SK-N-SH (cell line): Measurements from ENCODE around the gene PRC1. TPM values are rescaled to one million over a fixed set of nuclear protein-coding genes. Genes with fewer than 3 reads are reported as not detected.

Source experiments
- CTCF ChIA-PET: fragments of 300-600, 350-600 bp; formaldehyde crosslinking; extraction: SDS; loops from one replicate; lab custom pipeline; 2021; lab: Yijun Ruan, JAX
- POLR2A ChIA-PET: fragments of 350-600 bp; sonication (Branson Sonifier 250); formaldehyde crosslinking; extraction: SDS; loops from one replicate; lab custom pipeline; 2020; ENCODE audit warnings: antibody characterized with exemption, inconsistent platforms; lab: Yijun Ruan, JAX
- DNase-seq: peaks from one replicate; pipeline ENCODE4 v3.0.0; 2012
- H2AFZ ChIP-seq: fragments of 200-600 bp; sonication (generic); 2 replicates; pipeline ENCODE4 v1.8.1; 2016; ENCODE audit warnings: antibody characterized with exemption, mild to moderate bottlenecking, low read depth
- H3F3A ChIP-seq: fragments of 200-600 bp; sonication (generic); replicated peaks from 2 replicates; pipeline ENCODE3; 2016; ENCODE audit warnings: antibody characterized with exemption, mild to moderate bottlenecking; ENCODE audit not compliant: insufficient read depth
- H3K27ac ChIP-seq, 2 experiments: fragments of 200-500 bp in 1 of 2; fragments of 200-600 bp in 1 of 2; sonication (Bioruptor generic) in 1 of 2; sonication (generic), shearing (Covaris generic) in 1 of 2; 2 replicates each; pipeline versions ENCODE4 v1.5.1 to v1.6.1; 2014 to 2016; ENCODE audit warnings: low read depth in 2 of 2, inconsistent platforms in 1 of 2, low read length in 1 of 2, mild to moderate bottlenecking in 1 of 2, mixed read lengths in 1 of 2
- H3K27me3 ChIP-seq: fragments of 200-600 bp; sonication (generic), shearing (Covaris generic); 2 replicates; pipeline ENCODE4 v1.6.1; 2016; ENCODE audit warnings: mixed run types; ENCODE audit not compliant: insufficient read depth
- H3K36me3 ChIP-seq, 2 experiments: fragments of 200-500 bp in 1 of 2; fragments of 200-600 bp in 1 of 2; sonication (Bioruptor generic) in 1 of 2; sonication (generic) in 1 of 2; replicated peaks in 1 of 2; 2 replicates each; pipeline versions ENCODE3 to v1.5.1; 2014 to 2016; ENCODE audit warnings: low read length in 1 of 2, mild to moderate bottlenecking in 1 of 2; ENCODE audit not compliant: insufficient read depth in 2 of 2, control insufficient read depth in 1 of 2
- H3K4me1 ChIP-seq, 2 experiments: fragments of 200-500 bp in 1 of 2; fragments of 200-600 bp in 1 of 2; sonication (Bioruptor generic) in 1 of 2; sonication (generic), shearing (Covaris generic) in 1 of 2; 2 replicates each; pipeline versions ENCODE4 v1.5.1 to v1.6.1; 2014 to 2016; ENCODE audit warnings: low read depth in 1 of 2, low read length in 1 of 2, mixed run types in 1 of 2; ENCODE audit not compliant: insufficient read depth in 2 of 2, control insufficient read depth in 1 of 2
- H3K4me2 ChIP-seq: fragments of 200-600 bp; sonication (generic), shearing (Covaris generic); 2 replicates; pipeline ENCODE4 v1.6.1; 2017; ENCODE audit warnings: mixed run types
- H3K4me3 ChIP-seq, 2 experiments: fragments of 200-500 bp in 1 of 2; fragments of 200-600 bp in 1 of 2; sonication (Bioruptor generic) in 1 of 2; sonication (generic), shearing (Covaris generic) in 1 of 2; 2 replicates each; pipeline versions ENCODE4 v1.5.1 to v1.8.1; 2014 to 2016; ENCODE audit warnings: low read depth in 2 of 2, inconsistent platforms in 1 of 2, low read length in 1 of 2, mild to moderate bottlenecking in 1 of 2, mixed read lengths in 1 of 2, moderate library complexity in 1 of 2
- H3K79me2 ChIP-seq: fragments of 200-600 bp; sonication (generic); 2 replicates; pipeline ENCODE4 v1.8.1; 2017; ENCODE audit warnings: mild to moderate bottlenecking; ENCODE audit not compliant: insufficient read depth
- H3K9ac ChIP-seq: fragments of 200-600 bp; sonication (generic); 2 replicates; pipeline ENCODE4 v1.6.1; 2017; ENCODE audit warnings: mixed run types
- H3K9me2 ChIP-seq: fragments of 200-600 bp; sonication (generic); 2 replicates; pipeline ENCODE4 v1.6.1; 2017; ENCODE audit warnings: mixed run types
- H3K9me3 ChIP-seq: fragments of 200-600 bp; sonication (generic); 2 replicates; pipeline ENCODE4 v1.6.1; 2017; ENCODE audit warnings: mixed run types, mild to moderate bottlenecking, moderate library complexity
- H4K20me1 ChIP-seq: fragments of 200-600 bp; sonication (generic); 2 replicates; pipeline ENCODE4 v1.6.1; 2017; ENCODE audit warnings: mild to moderate bottlenecking, mixed run types; ENCODE audit not compliant: insufficient read depth
- CHD2 ChIP-seq: fragments of 150-350 bp; IDR thresholded peaks from 2 replicates; pipeline ENCODE4 v1.6.1; 2018; ENCODE audit warnings: low read length; ENCODE audit not compliant: partially characterized antibody
- CTCF ChIP-seq: fragments of 200-600 bp; sonication (generic); IDR thresholded peaks from 2 replicates; pipeline ENCODE4 v1.6.1; 2017; ENCODE audit warnings: antibody characterized with exemption, mild to moderate bottlenecking, moderate library complexity
- ELF1 ChIP-seq: IDR thresholded peaks from 2 replicates; pipeline ENCODE4 v1.4.0; 2012
- EZH2phosphoT487 ChIP-seq: fragments of 200-600 bp; sonication (generic); IDR thresholded peaks from 2 replicates; pipeline ENCODE4 v1.6.1; 2017; ENCODE audit warnings: low read depth, mixed run types, mild to moderate bottlenecking, antibody characterized with exemption, moderate library complexity, borderline replicate concordance
- FOSL2 ChIP-seq: IDR thresholded peaks from 2 replicates; pipeline ENCODE4 v1.4.0; 2012; ENCODE audit warnings: low read depth, mild to moderate bottlenecking, moderate library complexity, borderline replicate concordance
- FOXM1 ChIP-seq: IDR thresholded peaks from 2 replicates; pipeline ENCODE4 v1.4.0; 2012; ENCODE audit warnings: low read depth, mild to moderate bottlenecking
- IRF3 ChIP-seq: fragments of 150-350 bp; IDR thresholded peaks from 2 replicates; pipeline ENCODE4 v1.6.1; 2016; ENCODE audit warnings: mild to moderate bottlenecking, low read depth, low read length
- JUND ChIP-seq: IDR thresholded peaks from 2 replicates; pipeline ENCODE4 v1.4.0; 2012
- NFIC ChIP-seq: IDR thresholded peaks from 2 replicates; pipeline ENCODE4 v1.4.0; 2012; ENCODE audit warnings: borderline replicate concordance
- POLR2AphosphoS5 ChIP-seq: IDR thresholded peaks from 2 replicates; pipeline ENCODE4 v1.6.1; 2012; ENCODE audit warnings: low read depth, low read length
- REST ChIP-seq: IDR thresholded peaks from 2 replicates; pipeline ENCODE4 v1.6.1; 2012; ENCODE audit warnings: mild to moderate bottlenecking, low read depth, low read length, moderate library complexity
- RFX5 ChIP-seq: IDR thresholded peaks from 2 replicates; pipeline ENCODE4 v1.6.1; 2012; ENCODE audit warnings: mild to moderate bottlenecking, improper control_type of control experiment, low read length
- RXRA ChIP-seq: IDR thresholded peaks from 2 replicates; pipeline ENCODE4 v1.4.0; 2012; ENCODE audit warnings: low read depth, mild to moderate bottlenecking, borderline replicate concordance
- TAF1 ChIP-seq: IDR thresholded peaks from 2 replicates; pipeline ENCODE4 v1.6.1; 2012; ENCODE audit warnings: low read depth, mild to moderate bottlenecking, low read length, moderate library complexity, borderline replicate concordance
- TCF12 ChIP-seq: IDR thresholded peaks from 2 replicates; pipeline ENCODE4 v1.4.0; 2012
- USF2 ChIP-seq: fragments of 150-350 bp; IDR thresholded peaks from 2 replicates; pipeline ENCODE4 v1.6.1; 2017; ENCODE audit warnings: antibody characterized with exemption, low read length, low read depth, borderline replicate concordance
- WGBS: methylation state at CpG from one replicate; pipeline ENCODE4 v1.1.6; 2017; ENCODE audit warnings: low lambda C conversion rate; 5-methylcytosine and 5-hydroxymethylcytosine counted together
- polyA plus RNA-seq, 3 experiments: library from polyadenylated mRNA; depleted of rRNA; stranded (reverse); fragments of >200 nt; gene quantifications; 2 replicates each; pipeline ENCODE4 v1.2.3, GENCODE V29; 2012

The PRC1 gene
- polyA plus RNA-seq, 1 of the 3 experiments (the other 2 are of a cell fraction): 125 TPM

- no peaks in the 10 kb centered on the region for H3K9me2 ChIP-seq
- H3K27ac ChIP-seq: no peak overlapping the region
- peaks cover 18% of the 10 kb centered on the region for H3F3A ChIP-seq
- H3K27me3 ChIP-seq: no peaks in the 10 kb centered on the region
- H3K4me1 ChIP-seq: peaks cover 0 to 10% of the 10 kb centered on the region in 2 experiments; a peak in 1 of 4 replicates
- peaks cover 21 to 40% of the 10 kb centered on the region in 2 experiments for H3K36me3 ChIP-seq
- 88% methylated on average over 4 of the region's 4 CpGs for WGBS
- ChIA-PET POLR2A (no interaction called here), CTCF (interaction anchor here (1.5 to 10.8 kb wide), 2 partner anchors 17 to 90 kb away, joined by 5 to 186 read pairs; no protein-coding TSS in a partner anchor)
- DNase-seq: no peak
- H3K4me3 ChIP-seq: no peak overlapping the region
- no peak overlapping the region for H2AFZ ChIP-seq
- no peak overlapping the region for H3K9ac ChIP-seq
- no peak overlapping the region for H3K4me2 ChIP-seq
- H3K9me3 ChIP-seq: no peaks in the 10 kb centered on the region
- H3K79me2 ChIP-seq: peaks cover 33% of the 10 kb centered on the region; the same call in 1 of the 2 replicates
- TF ChIP-seq CTCF (no peak), NFIC (no peak), TCF12 (no peak), FOXM1 (no peak), TAF1 (no peak), EZH2phosphoT487 (no peak), RFX5 (no peak), POLR2AphosphoS5 (no peak), FOSL2 (no peak), CHD2 (no peak), IRF3 (no peak), ELF1 (no peak), RXRA (no peak), JUND (no peak), REST (no peak), USF2 (no peak)
- H4K20me1 ChIP-seq: no peaks in the 10 kb centered on the region
Observed at GRCh38 chr15:90962021-90962420, 32.3 kb downstream of the PRC1 start.
